ENCODE data around the gene SLC2A6. TPM values are rescaled to one million over a fixed set of nuclear protein-coding genes. Genes with fewer than 3 reads are reported as not detected.

Gene SLC2A6
- total RNA-seq, 1 experiment from 2014 or later = 20.5 TPM

DNA sequence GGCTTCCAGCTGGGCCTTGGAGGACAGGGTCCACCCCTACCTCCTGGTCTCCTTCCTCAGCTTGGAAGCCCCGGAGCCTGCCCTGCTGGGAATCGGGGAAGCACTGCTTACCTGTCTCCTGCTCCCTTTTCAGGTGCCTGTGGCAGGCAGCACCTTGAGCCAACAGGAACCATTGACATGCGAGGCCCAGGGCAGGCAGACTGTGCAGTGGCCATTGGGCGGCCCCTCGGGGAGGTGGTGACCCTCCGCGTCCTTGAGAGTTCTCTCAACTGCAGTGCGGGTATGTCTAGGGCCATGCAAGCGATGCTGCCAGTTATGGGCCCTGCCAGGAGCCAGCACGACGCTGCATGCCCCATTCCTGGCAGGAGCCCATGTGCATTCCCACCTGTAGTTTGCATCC is 23.0 kb downstream of the SLC2A6 start:
- no peaks in the 10 kb centered on the region for H4K20me1 ChIP-seq (ENCODE audit: low read length)
- no peaks in the 10 kb centered on the region for H3K36me3 ChIP-seq (ENCODE audit: low read depth, low read length)
- CTCF ChIA-PET = no interaction called here
- no peak overlapping the region for H3K27ac ChIP-seq (ENCODE audit: low read length)
- no peak overlapping the region for H2AFZ ChIP-seq (ENCODE audit: low read length)
- peaks cover 11% of the 10 kb centered on the region; the same call in 1 of the 2 replicates for H3K4me1 ChIP-seq (ENCODE audit: insufficient read depth, low read length)
- BruUV-seq (replicated peaks) = no TSS peak
- TF ChIP-seq EZH2 (IDR thresholded peaks at IDR 0.05; ENCODE audit: low read length, unreplicated experiment) (no peak), EZH2phosphoT487 (IDR thresholded peaks at IDR 0.05; ENCODE audit: borderline replicate concordance, low read length) (no peak)
- TF ChIP-seq, protein P1, sequence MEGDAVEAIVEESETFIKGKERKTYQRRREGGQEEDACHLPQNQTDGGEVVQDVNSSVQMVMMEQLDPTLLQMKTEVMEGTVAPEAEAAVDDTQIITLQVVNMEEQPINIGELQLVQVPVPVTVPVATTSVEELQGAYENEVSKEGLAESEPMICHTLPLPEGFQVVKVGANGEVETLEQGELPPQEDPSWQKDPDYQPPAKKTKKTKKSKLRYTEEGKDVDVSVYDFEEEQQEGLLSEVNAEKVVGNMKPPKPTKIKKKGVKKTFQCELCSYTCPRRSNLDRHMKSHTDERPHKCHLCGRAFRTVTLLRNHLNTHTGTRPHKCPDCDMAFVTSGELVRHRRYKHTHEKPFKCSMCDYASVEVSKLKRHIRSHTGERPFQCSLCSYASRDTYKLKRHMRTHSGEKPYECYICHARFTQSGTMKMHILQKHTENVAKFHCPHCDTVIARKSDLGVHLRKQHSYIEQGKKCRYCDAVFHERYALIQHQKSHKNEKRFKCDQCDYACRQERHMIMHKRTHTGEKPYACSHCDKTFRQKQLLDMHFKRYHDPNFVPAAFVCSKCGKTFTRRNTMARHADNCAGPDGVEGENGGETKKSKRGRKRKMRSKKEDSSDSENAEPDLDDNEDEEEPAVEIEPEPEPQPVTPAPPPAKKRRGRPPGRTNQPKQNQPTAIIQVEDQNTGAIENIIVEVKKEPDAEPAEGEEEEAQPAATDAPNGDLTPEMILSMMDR (conservative IDR thresholded peaks at IDR 0.05; ENCODE audit: low read depth, low read length) = no peak
- no peak for DNase-seq
- intact Hi-C loops (cut with micrococcal nuclease) = no loop called here
- H3F3A ChIP-seq (ENCODE audit: low read length, unreplicated experiment) = no peaks in the 10 kb centered on the region
- H3K79me2 ChIP-seq (ENCODE audit: low read length) = no peaks in the 10 kb centered on the region
- no peaks in the 10 kb centered on the region for H3K27me3 ChIP-seq (ENCODE audit: low read length)
- no peak overlapping the region for H3K4me3 ChIP-seq (ENCODE audit: low read length)
- H3K4me2 ChIP-seq (ENCODE audit: low read length) = no peak overlapping the region
- no peak for ATAC-seq
- no peaks in the 10 kb centered on the region for H3K9me3 ChIP-seq (ENCODE audit: low read length)
- POLR2A ChIA-PET (ENCODE audit: unreplicated experiment) = no interaction called here
- no peak overlapping the region for H3K9ac ChIP-seq (ENCODE audit: low read length)
- H3K9me2 ChIP-seq (replicated peaks; ENCODE audit: low read length) = no peaks in the 10 kb centered on the region

DNA sequence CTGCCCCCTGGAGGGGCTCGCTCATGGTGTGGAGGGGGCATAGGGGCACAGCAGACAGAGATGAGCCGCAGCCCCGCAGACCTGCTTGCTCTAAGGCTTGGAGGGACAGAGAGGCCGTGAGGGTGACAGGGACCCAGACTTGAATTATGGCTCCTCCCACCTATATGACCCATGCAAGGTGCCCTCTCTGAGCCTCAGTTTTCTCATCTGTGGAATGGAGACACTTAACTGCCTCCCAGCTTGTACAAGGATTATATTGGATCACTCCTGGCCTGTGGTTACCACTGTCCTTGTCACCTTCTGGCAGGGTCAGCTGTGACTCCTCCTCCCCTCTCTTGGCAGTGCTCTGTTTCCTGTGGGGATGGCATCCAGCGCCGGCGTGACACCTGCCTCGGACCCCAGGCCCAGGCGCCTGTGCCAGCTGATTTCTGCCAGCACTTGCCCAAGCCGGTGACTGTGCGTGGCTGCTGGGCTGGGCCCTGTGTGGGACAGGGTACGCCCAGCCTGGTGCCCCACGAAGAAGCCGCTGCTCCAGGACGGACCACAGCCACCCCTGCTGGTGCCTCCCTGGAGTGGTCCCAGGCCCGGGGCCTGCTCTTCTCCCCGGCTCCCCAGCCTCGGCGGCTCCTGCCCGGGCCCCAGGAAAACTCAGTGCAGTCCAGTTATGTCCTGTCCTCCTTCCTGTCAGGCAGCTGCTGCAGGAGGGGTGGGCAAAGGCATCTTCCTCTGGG is 23.8 kb downstream of the SLC2A6 start:
- no peak for DNase-seq
- ChIA-PET CTCF (no interaction called here), POLR2A (ENCODE audit: unreplicated experiment) (no interaction called here)
- Histone ChIP-seq H3F3A (ENCODE audit: low read length, unreplicated experiment) (no peaks in the 10 kb centered on the region), H3K27ac (ENCODE audit: low read length) (no peak overlapping the region), H3K27me3 (ENCODE audit: low read length) (no peaks in the 10 kb centered on the region), H3K4me3 (ENCODE audit: low read length) (no peak overlapping the region), H3K4me2 (ENCODE audit: low read length) (no peak overlapping the region), H3K79me2 (ENCODE audit: low read length) (no peaks in the 10 kb centered on the region), H3K36me3 (ENCODE audit: low read depth, low read length) (no peaks in the 10 kb centered on the region), H3K9me3 (ENCODE audit: low read length) (no peaks in the 10 kb centered on the region), H3K9ac (ENCODE audit: low read length) (no peak overlapping the region), H3K9me2 (replicated peaks; ENCODE audit: low read length) (no peaks in the 10 kb centered on the region), H2AFZ (ENCODE audit: low read length) (no peak overlapping the region), H3K4me1 (ENCODE audit: insufficient read depth, low read length) (peaks cover 6% of the 10 kb centered on the region; the same call in 1 of the 2 replicates), H4K20me1 (ENCODE audit: low read length) (no peaks in the 10 kb centered on the region)
- BruUV-seq (replicated peaks) = no TSS peak
- no peak for ATAC-seq
- no peak for TF ChIP-seq EZH2phosphoT487 (IDR thresholded peaks at IDR 0.05; ENCODE audit: borderline replicate concordance, low read length)
- TF ChIP-seq, protein P1 (conservative IDR thresholded peaks at IDR 0.05; ENCODE audit: low read depth, low read length) = no peak
- TF ChIP-seq EZH2 (IDR thresholded peaks at IDR 0.05; ENCODE audit: low read length, unreplicated experiment) = no peak
- intact Hi-C loops (cut with micrococcal nuclease) = no loop called here

- no TSS peak for BruUV-seq (replicated peaks)
- no peak for DNase-seq
- H3F3A ChIP-seq (ENCODE audit: low read length, unreplicated experiment) = no peaks in the 10 kb centered on the region
- CTCF ChIA-PET = no interaction called here
- H3K4me2 ChIP-seq (ENCODE audit: low read length) = no peak overlapping the region
- H3K4me3 ChIP-seq (ENCODE audit: low read length) = no peak overlapping the region
- H3K4me1 ChIP-seq (ENCODE audit: insufficient read depth, low read length) = peaks cover 11% of the 10 kb centered on the region
- H3K79me2 ChIP-seq (ENCODE audit: low read length) = no peaks in the 10 kb centered on the region
- H3K9ac ChIP-seq (ENCODE audit: low read length) = no peak overlapping the region
- H3K9me3 ChIP-seq (ENCODE audit: low read length) = no peaks in the 10 kb centered on the region
- no peak for ATAC-seq
- H3K9me2 ChIP-seq (replicated peaks; ENCODE audit: low read length) = no peaks in the 10 kb centered on the region
- H3K27ac ChIP-seq (ENCODE audit: low read length) = no peak overlapping the region
- POLR2A ChIA-PET (ENCODE audit: unreplicated experiment) = no interaction called here
- intact Hi-C loops (cut with micrococcal nuclease) = no loop called here
- H3K36me3 ChIP-seq (ENCODE audit: low read depth, low read length) = no peaks in the 10 kb centered on the region
- no peaks in the 10 kb centered on the region for H3K27me3 ChIP-seq (ENCODE audit: low read length)
- no peak overlapping the region for H2AFZ ChIP-seq (ENCODE audit: low read length)
- H4K20me1 ChIP-seq (ENCODE audit: low read length) = no peaks in the 10 kb centered on the region
- TF ChIP-seq EZH2 (IDR thresholded peaks at IDR 0.05; ENCODE audit: low read length, unreplicated experiment) (no peak), EZH2phosphoT487 (IDR thresholded peaks at IDR 0.05; ENCODE audit: borderline replicate concordance, low read length) (no peak)
- TF ChIP-seq, protein P1 (conservative IDR thresholded peaks at IDR 0.05; ENCODE audit: low read depth, low read length) = no peak
Measured at GRCh38 chr9:133454325-133454724, 24.6 kb downstream of the SLC2A6 start.

Data from PC-3 (cell line).